Aorta (tissue), 5 donors: ENCODE data around the gene CA11. TPM values are rescaled to one million over a fixed set of nuclear protein-coding genes. Genes with fewer than 3 reads are reported as not detected.
"Not testable (repeated sequence)": the region's sequence is repeated elsewhere in the genome, so short reads cannot be mapped to it uniquely, and the experiment has no call there.

Experiments used
- ATAC-seq: fragments of 200-7000 bp; cut with Tn5 transposase; one replicate; pipeline ENCODE4 v1.9.1; 2022; ENCODE audit warnings: moderate library complexity; ENCODE audit not compliant: low FRiP score
- DNase-seq, 2 donors: peaks; one replicate each; pipeline ENCODE4 v3.0.0-alpha.2; 2020
- H3K27ac ChIP-seq, 2 donors: one replicate each; pipeline ENCODE4 v1.5.1; 2013; ENCODE audit warnings: low read length in 2 of 2, mild to moderate bottlenecking in 2 of 2, moderate library complexity in 2 of 2, control low read depth in 1 of 2, inconsistent platforms in 1 of 2, low read depth in 1 of 2
- H3K27me3 ChIP-seq, 2 donors: one replicate each; pipeline ENCODE4 v1.6.1; 2013; ENCODE audit warnings: control low read depth in 1 of 2, low read length in 1 of 2, mild to moderate bottlenecking in 1 of 2, moderate library complexity in 1 of 2; ENCODE audit not compliant: insufficient read depth in 2 of 2, control insufficient read depth in 1 of 2
- H3K36me3 ChIP-seq, 2 donors: one replicate each; pipeline ENCODE4 v1.6.1; 2013; ENCODE audit warnings: control low read depth in 1 of 2, low read length in 1 of 2, mild to moderate bottlenecking in 1 of 2; ENCODE audit not compliant: insufficient read depth in 2 of 2, control insufficient read depth in 1 of 2
- H3K4me1 ChIP-seq, 2 donors: one replicate each; pipeline ENCODE4 v1.6.1; 2013; ENCODE audit warnings: low read length in 2 of 2, control low read depth in 1 of 2, mild to moderate bottlenecking in 1 of 2, moderate library complexity in 1 of 2; ENCODE audit not compliant: insufficient read depth in 2 of 2, control insufficient read depth in 1 of 2
- H3K4me3 ChIP-seq, 2 donors: one replicate each; pipeline ENCODE4 v1.5.1; 2013; ENCODE audit warnings: low read length in 2 of 2, control low read depth in 1 of 2, mild to moderate bottlenecking in 1 of 2
- H3K9me3 ChIP-seq: one replicate; pipeline ENCODE4 v1.6.1; 2013; ENCODE audit warnings: mild to moderate bottlenecking, low read length; ENCODE audit not compliant: control insufficient read depth
- WGBS, 2 donors: extraction: QIAGEN DNeasy Blood & Tissue Kit; methylation state at CpG; one replicate each; pipeline ENCODE4 v1.1.7; 2013; 5-methylcytosine and 5-hydroxymethylcytosine counted together
- intact Hi-C, 2 donors: fragments of 100-400 bp; cut with DNase I; formaldehyde crosslinking; loops; one replicate each; pipeline versions ENCODE4 v1.14.2 to v1.15.0; 2022
- long read RNA-seq, 2 donors: library from polyadenylated mRNA; unstranded; transcript quantifications; one replicate each; pipeline ENCODE4 v2.0.0, GENCODE V29; 2020 to 2021
- polyA plus RNA-seq, 2 donors: library from polyadenylated mRNA; stranded (reverse); fragments of 200-250 nt; gene quantifications; one replicate each; pipeline ENCODE4 v1.2.3, GENCODE V29; 2013
- total RNA-seq, 2 donors: library from RNA; stranded (reverse); fragmentation: NEBNext Ultra II Directional; extraction: Animal tissue kit (Norgen Biotek cat#: 25700); gene quantifications; one replicate each; pipeline ENCODE4 v1.2.1, GENCODE V29; 2021
- donor health status: healthy with polysubstance abuse.
- donor health status: Bipolar disorder and iron deficiency.
- donor health status: DM: no; HTN: no; CAD: no.
- donor health status: DM: no; HTN: no; CAD: no.
- donor health status: DM: yes; HTN: yes; CAD: no.

Gene CA11
- 10 to 100 TPM in 1 of 2 donors, 1 to 10 TPM in 1; 6.4 to 12.0 TPM for total RNA-seq
- polyA plus RNA-seq = 10 to 100 TPM; 13.9 to 59.5 TPM
- long read RNA-seq, donor 1, partial matches to known transcripts = 0 of 4 reads
- long read RNA-seq, donor 1, other reads (novel, unspliced or antisense) = 0 of 4 reads
- long read RNA-seq, donor 2, transcript CA11-201 (9 exons, 1,844 nt) = major isoform, 5 of 8 reads
- long read RNA-seq, donor 2, partial matches to known transcripts = 0 of 8 reads
- long read RNA-seq, donor 2, other reads (novel, unspliced or antisense) = 3 of 8 reads

DNA sequence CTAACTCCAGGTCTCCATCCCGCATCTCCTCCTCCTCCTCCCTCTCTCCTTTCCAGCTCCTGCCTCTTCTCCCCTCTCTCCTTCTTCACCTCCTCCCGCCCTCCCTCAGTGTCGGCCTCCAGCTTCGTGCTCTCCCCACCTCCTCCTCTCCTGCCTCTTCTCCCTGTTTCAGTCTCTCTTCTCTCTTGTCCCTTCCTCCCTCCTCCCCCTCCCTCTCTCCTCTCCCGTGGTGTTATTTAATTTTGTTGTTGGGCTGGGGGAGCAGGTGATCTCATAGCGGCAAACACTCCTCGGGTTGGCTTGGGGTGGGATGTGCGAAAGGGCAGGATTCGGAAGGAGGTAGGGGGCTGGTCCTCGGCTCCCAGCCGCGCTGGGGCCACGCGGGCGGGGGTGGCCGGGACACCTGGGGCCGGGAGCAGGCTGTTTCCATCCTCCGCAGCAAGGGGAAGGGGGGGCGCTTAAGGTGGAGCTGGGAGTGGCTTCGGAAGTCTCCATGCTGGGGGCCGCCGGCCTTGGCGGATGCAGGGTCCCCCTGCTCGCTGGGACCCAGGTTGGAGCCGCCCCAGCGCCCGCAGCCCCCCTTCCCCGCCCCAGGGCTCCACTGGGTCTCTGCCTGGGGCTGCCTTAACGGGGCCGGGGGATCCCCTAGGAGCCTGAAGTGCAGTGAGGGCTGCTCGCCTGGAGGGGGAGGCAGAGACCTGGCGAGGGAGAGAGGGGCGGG lies at the start of gene CA11:
Gene CA11 (minus strand): TSS at position 187 of the 721 bp plus-strand sequence. CDS start 555 bp downstream, outside the sequence.
- DNase-seq (peak; percentile 92 to 95), ATAC-seq (peak; percentile 95)
- no peaks in the 10 kb centered on the region for H3K27me3 ChIP-seq
- WGBS, 2 donors = 1% methylated on average over 23 to 33 of the region's 33 CpGs
- no peaks in the 10 kb centered on the region for H3K9me3 ChIP-seq
- H3K27ac ChIP-seq = peak within 1 kb of the TSS; percentile 1 to 18
- peak within 1 kb of the TSS; percentile 7 to 8 for H3K4me3 ChIP-seq
- intact Hi-C loops = loop anchor here in 1 of 2 donors (5.0 to 10.0 kb wide), 3 partner anchors 71 to 329 kb away; partner anchors contain the start of gene MAMSTR
- peaks cover 0 to 3% of the 10 kb centered on the region in 2 donors for H3K4me1 ChIP-seq
- no peaks in the 10 kb centered on the region for H3K36me3 ChIP-seq

DNA sequence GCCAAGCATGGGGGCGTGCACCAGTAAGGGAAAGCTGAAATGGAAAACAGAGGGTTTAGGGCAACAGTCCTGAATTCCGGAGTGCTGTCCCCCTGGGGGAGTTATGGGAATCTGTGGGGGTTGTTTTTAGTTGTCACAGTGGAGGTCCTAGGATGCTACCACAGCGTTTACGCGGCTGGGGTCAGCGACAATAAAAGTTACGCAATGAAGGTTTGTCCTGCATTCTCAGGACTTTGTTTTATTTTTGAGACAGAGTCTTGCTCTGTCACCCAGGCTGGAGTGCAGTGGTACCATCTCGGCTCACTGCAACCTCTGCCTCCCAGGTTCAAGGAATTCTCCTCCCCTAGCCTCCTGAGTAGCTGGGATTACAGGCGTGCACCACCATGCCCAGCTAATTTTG lies 47.6 kb upstream of the CA11 start:
- H3K9me3 ChIP-seq, DNase-seq, H3K4me1 ChIP-seq, H3K36me3 ChIP-seq, H3K27me3 ChIP-seq, H3K4me3 ChIP-seq, H3K27ac ChIP-seq, ATAC-seq, intact Hi-C loops: not testable (repeated sequence)
- 87% methylated on average over 9 of the region's 9 CpGs for WGBS, 2 donors

- intact Hi-C loops = no loop called here
- 54 to 63% methylated on average over 7 of the region's 7 CpGs for WGBS, 2 donors
- H3K9me3 ChIP-seq = no peaks in the 10 kb centered on the region
- ATAC-seq = no peak
- no peaks in the 10 kb centered on the region for H3K4me1 ChIP-seq
- no peaks in the 10 kb centered on the region for H3K36me3 ChIP-seq
- no peak overlapping the region for H3K4me3 ChIP-seq
- no peaks in the 10 kb centered on the region for H3K27me3 ChIP-seq
- no peak overlapping the region for H3K27ac ChIP-seq
- no peak for DNase-seq
Measured at GRCh38 chr19:48689449-48689848, 43.5 kb upstream of the CA11 start.

- Histone ChIP-seq H3K9me3 (no peaks in the 10 kb centered on the region), H3K4me1 (no peaks in the 10 kb centered on the region), H3K4me3 (no peak overlapping the region), H3K27ac (no peak overlapping the region), H3K36me3 (no peaks in the 10 kb centered on the region), H3K27me3 (no peaks in the 10 kb centered on the region)
- ATAC-seq = no peak
- no peak for DNase-seq
- WGBS, 2 donors = 92% methylated on average over 3 of the region's 3 CpGs
- intact Hi-C loops = no loop called here
Measured at GRCh38 chr19:48687776-48688175, 41.8 kb upstream of the CA11 start.

DNA sequence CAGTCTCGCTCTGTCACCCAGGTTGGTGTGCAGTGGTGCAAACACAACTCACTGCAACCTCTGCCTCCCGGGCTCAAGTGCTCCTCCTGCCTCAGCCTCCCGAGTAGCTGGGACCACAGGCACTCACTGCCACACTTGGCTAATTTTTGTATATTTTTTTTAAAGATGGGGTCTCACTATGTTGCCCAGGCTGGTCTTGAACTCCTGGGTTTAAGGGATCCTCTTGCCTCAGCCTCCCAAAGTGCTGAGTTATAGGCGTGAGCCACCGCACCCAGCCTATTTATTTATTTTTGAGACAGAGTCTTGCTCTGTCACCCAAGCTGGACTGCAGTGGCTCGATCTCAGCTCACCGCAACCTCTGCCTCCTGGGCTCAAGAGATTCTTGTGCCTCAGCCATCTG lies 40.6 kb upstream of the CA11 start:
- H3K4me1 ChIP-seq, H3K9me3 ChIP-seq, DNase-seq, H3K27me3 ChIP-seq, H3K27ac ChIP-seq, H3K4me3 ChIP-seq, H3K36me3 ChIP-seq, ATAC-seq, intact Hi-C loops: not testable (repeated sequence)
- 85 to 91% methylated on average over 7 of the region's 7 CpGs for WGBS, 2 donors

DNA sequence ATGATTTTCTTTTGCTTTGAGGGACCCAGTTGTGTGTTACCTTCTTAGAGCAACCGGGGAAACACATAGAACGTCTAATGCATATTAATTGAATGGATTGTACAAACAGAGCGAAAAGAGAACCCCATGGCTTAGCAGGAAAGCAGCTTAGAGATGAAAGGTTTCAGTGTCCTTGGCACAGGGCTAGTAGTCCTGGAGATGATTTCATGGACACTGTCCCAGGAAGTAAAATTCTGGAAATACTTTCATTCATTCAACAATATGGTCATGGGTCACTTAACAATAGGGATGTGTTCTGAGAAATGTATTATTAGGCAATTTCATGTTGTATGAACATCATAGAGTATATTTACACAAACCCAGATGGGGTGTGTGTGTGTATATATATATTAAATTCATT lies 40.1 kb upstream of the CA11 start:
- WGBS, 2 donors = 93 to 96% methylated on average over 3 of the region's 3 CpGs
- DNase-seq (no peak), ATAC-seq (no peak)
- intact Hi-C loops = no loop called here
- H3K27ac ChIP-seq = no peak overlapping the region
- H3K4me3 ChIP-seq = no peak overlapping the region
- H3K27me3 ChIP-seq = no peaks in the 10 kb centered on the region
- H3K9me3 ChIP-seq = no peaks in the 10 kb centered on the region
- no peaks in the 10 kb centered on the region for H3K4me1 ChIP-seq
- H3K36me3 ChIP-seq = no peaks in the 10 kb centered on the region

GRCh38 chr19:48685583-48685982 lies 39.6 kb upstream of the CA11 start:
- no peaks in the 10 kb centered on the region for H3K27me3 ChIP-seq
- H3K36me3 ChIP-seq = no peaks in the 10 kb centered on the region
- no peak for ATAC-seq
- H3K27ac ChIP-seq = no peak overlapping the region
- H3K4me3 ChIP-seq = no peak overlapping the region
- no peaks in the 10 kb centered on the region for H3K9me3 ChIP-seq
- H3K4me1 ChIP-seq = no peaks in the 10 kb centered on the region
- DNase-seq = no peak
- 90 to 94% methylated on average over 9 of the region's 9 CpGs for WGBS, 2 donors
- intact Hi-C loops = no loop called here

GRCh38 chr19:48683349-48683748 lies 37.4 kb upstream of the CA11 start:
- Histone ChIP-seq H3K4me3 (no peak overlapping the region), H3K9me3 (no peaks in the 10 kb centered on the region), H3K27ac (no peak overlapping the region), H3K27me3 (no peaks in the 10 kb centered on the region), H3K4me1 (no peaks in the 10 kb centered on the region), H3K36me3 (no peaks in the 10 kb centered on the region)
- ATAC-seq (peak; percentile 46), DNase-seq (peak in 1 of 2 donors; percentile 63)
- intact Hi-C loops = no loop called here
- 27 to 48% methylated on average over 11 of the region's 11 CpGs for WGBS, 2 donors

- no peaks in the 10 kb centered on the region for H3K36me3 ChIP-seq
- intact Hi-C loops = no loop called here
- H3K27me3 ChIP-seq = no peaks in the 10 kb centered on the region
- no peaks in the 10 kb centered on the region for H3K9me3 ChIP-seq
- H3K4me1 ChIP-seq = no peaks in the 10 kb centered on the region
- H3K27ac ChIP-seq = no peak overlapping the region
- ATAC-seq (no peak), DNase-seq (no peak)
- 79 to 81% methylated on average over 7 of the region's 7 CpGs for WGBS, 2 donors
- H3K4me3 ChIP-seq = no peak overlapping the region
Measured at GRCh38 chr19:48681127-48681470, 35.1 kb upstream of the CA11 start.
